HEK293 (cell line): Measurements from ENCODE around the gene ZNF525.
"Not testable (repeated sequence)": the region's sequence is repeated elsewhere in the genome, so short reads cannot be mapped to it uniquely, and the experiment has no call there.

Experiments used
- CTCF ChIA-PET: fragments of 350-600 bp; formaldehyde crosslinking; extraction: SDS; loops from one replicate; lab custom pipeline; 2021; ENCODE audit warnings: antibody characterized with exemption; lab: Yijun Ruan, JAX
- POLR2A ChIA-PET: fragments of 300-600 bp; formaldehyde crosslinking; extraction: SDS; loops from one replicate; lab custom pipeline; 2020; ENCODE audit warnings: antibody characterized with exemption, inconsistent platforms; lab: Yijun Ruan, JAX
- H3K27ac ChIP-seq: fragments of 200-500 bp; sonication (Bioruptor generic); 2 replicates; pipeline ENCODE4 v1.5.1; 2014; ENCODE audit warnings: low read depth, low read length, control low read depth, inconsistent platforms; ENCODE audit errors: extremely low read depth
- H3K36me3 ChIP-seq, 2 experiments: fragments of 200-500 bp in 1 of 2; sonication (Bioruptor generic) in 1 of 2; 1 replicate in 1 of 2; 2 replicates in 1 of 2; pipeline ENCODE4 v1.5.1; 2014 to 2017; ENCODE audit warnings: inconsistent platforms in 2 of 2, low read length in 2 of 2; ENCODE audit not compliant: control insufficient read depth in 2 of 2, insufficient read depth in 1 of 2
- H3K4me1 ChIP-seq: fragments of 200-500 bp; sonication (Bioruptor generic); 2 replicates; pipeline ENCODE4 v1.5.1; 2014; ENCODE audit warnings: mild to moderate bottlenecking, low read length, inconsistent platforms; ENCODE audit not compliant: control insufficient read depth, insufficient read depth
- H3K4me3 ChIP-seq: 2 replicates; pipeline ENCODE4 v1.5.1; 2011; ENCODE audit warnings: low read depth, mild to moderate bottlenecking, control low read depth, low read length, moderate library complexity
- H3K9me3 ChIP-seq: fragments of 200-500 bp; sonication (Bioruptor generic); 2 replicates; pipeline ENCODE4 v1.5.1; 2014; ENCODE audit warnings: low read depth, low read length, inconsistent platforms; ENCODE audit not compliant: control insufficient read depth, insufficient read depth
- ELK4 ChIP-seq: IDR thresholded peaks from 2 replicates; pipeline ENCODE4 v1.6.1; 2011; ENCODE audit warnings: mild to moderate bottlenecking, low read depth, low read length, borderline replicate concordance
- GLIS1 ChIP-seq: fragments of 450-650 bp; formaldehyde crosslinking; IDR thresholded peaks from 2 replicates; pipeline ENCODE4 v1.5.1; 2016; ENCODE audit warnings: missing biosample characterization, missing genetic modification characterization
- KLF9 ChIP-seq: fragments of 450-650 bp; formaldehyde crosslinking; IDR thresholded peaks from 2 replicates; pipeline ENCODE4 v1.5.1; 2016; ENCODE audit warnings: missing biosample characterization, missing genetic modification characterization, low read depth
- MZF1 ChIP-seq: fragments of 450-650 bp; formaldehyde crosslinking; IDR thresholded peaks from 2 replicates; pipeline ENCODE4 v1.5.1; 2017; ENCODE audit warnings: missing biosample characterization, missing genetic modification characterization, borderline replicate concordance
- OVOL3 ChIP-seq: fragments of 450-650 bp; formaldehyde crosslinking; IDR thresholded peaks from 2 replicates; pipeline ENCODE4 v1.5.1; 2016; ENCODE audit warnings: missing biosample characterization, missing genetic modification characterization
- PRDM10 ChIP-seq: fragments of 450-650 bp; formaldehyde crosslinking; IDR thresholded peaks from 2 replicates; pipeline ENCODE4 v1.5.1; 2016; ENCODE audit warnings: missing biosample characterization, missing genetic modification characterization
- SP2 ChIP-seq: fragments of 450-650 bp; formaldehyde crosslinking; IDR thresholded peaks from 2 replicates; pipeline ENCODE4 v1.5.1; 2016; ENCODE audit warnings: missing biosample characterization, missing genetic modification characterization
- SP3 ChIP-seq: fragments of 450-650 bp; formaldehyde crosslinking; IDR thresholded peaks from 2 replicates; pipeline ENCODE4 v1.5.1; 2016; ENCODE audit warnings: missing biosample characterization, missing genetic modification characterization
- TCF7L2 ChIP-seq: IDR thresholded peaks from 2 replicates; pipeline ENCODE4 v1.6.1; 2011; ENCODE audit warnings: low read depth, mild to moderate bottlenecking, inconsistent platforms, low read length, moderate library complexity, borderline replicate concordance
- ZBTB11 ChIP-seq: fragments of 450-650 bp; formaldehyde crosslinking; conservative IDR thresholded peaks from 2 replicates; pipeline ENCODE4 v1.5.1; 2016; ENCODE audit warnings: low read depth, missing biosample characterization, missing genetic modification characterization
- ZBTB26 ChIP-seq: fragments of 450-650 bp; formaldehyde crosslinking; optimal IDR thresholded peaks from 2 replicates; pipeline ENCODE3; 2016; ENCODE audit warnings: missing biosample characterization, mild to moderate bottlenecking, missing genetic modification characterization
- ZBTB48 ChIP-seq: fragments of 450-650 bp; formaldehyde crosslinking; IDR thresholded peaks from 2 replicates; pipeline ENCODE4 v1.5.1; 2016; ENCODE audit warnings: missing biosample characterization, missing genetic modification characterization
- ZFP69B ChIP-seq: fragments of 450-650 bp; formaldehyde crosslinking; IDR thresholded peaks from 2 replicates; pipeline ENCODE4 v1.5.1; 2016; ENCODE audit warnings: missing biosample characterization, missing genetic modification characterization
- ZNF362 ChIP-seq: fragments of 450-650 bp; formaldehyde crosslinking; IDR thresholded peaks from 2 replicates; pipeline ENCODE4 v1.5.1; 2016; ENCODE audit warnings: missing biosample characterization, missing genetic modification characterization
- ZNF366 ChIP-seq: fragments of 450-650 bp; formaldehyde crosslinking; conservative IDR thresholded peaks from 2 replicates; pipeline ENCODE4 v1.5.1; 2016; ENCODE audit warnings: missing biosample characterization, missing genetic modification characterization
- ZNF394 ChIP-seq: fragments of 450-650 bp; formaldehyde crosslinking; IDR thresholded peaks from 2 replicates; pipeline ENCODE4 v1.5.1; 2016; ENCODE audit warnings: missing biosample characterization, missing genetic modification characterization, mild to moderate bottlenecking, moderate library complexity, borderline replicate concordance
- ZNF624 ChIP-seq: fragments of 450-650 bp; formaldehyde crosslinking; IDR thresholded peaks from 2 replicates; pipeline ENCODE4 v1.5.1; 2017; ENCODE audit warnings: missing biosample characterization, missing genetic modification characterization
- ZNF654 ChIP-seq: fragments of 450-650 bp; formaldehyde crosslinking; IDR thresholded peaks from 2 replicates; pipeline ENCODE4 v1.5.1; 2016; ENCODE audit warnings: low read depth, missing biosample characterization, missing genetic modification characterization
- ZNF658 ChIP-seq: fragments of 450-650 bp; formaldehyde crosslinking; IDR thresholded peaks from 2 replicates; pipeline ENCODE4; 2016; ENCODE audit warnings: missing biosample characterization, missing genetic modification characterization
- ZNF76 ChIP-seq: fragments of 450-650 bp; formaldehyde crosslinking; IDR thresholded peaks from 2 replicates; pipeline ENCODE4; 2016; ENCODE audit warnings: low read depth, missing biosample characterization, missing genetic modification characterization, borderline replicate concordance
- ZSCAN18 ChIP-seq: fragments of 450-650 bp; formaldehyde crosslinking; IDR thresholded peaks from 2 replicates; pipeline ENCODE4 v1.5.1; 2016; ENCODE audit warnings: missing biosample characterization, missing genetic modification characterization

Gene ZNF525

GRCh38 chr19:53333463-53334449 is 31.7 kb upstream of the ZNF525 start, which contains the start of gene ZNF845 (continued):
- TF ChIP-seq KLF9 = peak; percentile 64; the same call in 1 of the 2 replicates
- 0 out of 2 replicates have a peak, but pooled peaks have one; percentile 39 for TF ChIP-seq ZBTB48
- TF ChIP-seq ZNF624 = no peak
- TF ChIP-seq ZBTB11 (tag by site-specific recombination) = peak; percentile 28; the same call in 1 of the 2 replicates
- TF ChIP-seq OVOL3 = no peak
- TF ChIP-seq ZNF394 (tag by site-specific recombination) = no peak
- TF ChIP-seq ZNF366 (tag by site-specific recombination) = no peak
- peak; percentile 87 for TF ChIP-seq SP2 (tag by site-specific recombination)
- peak; percentile 60; the same call in 1 of the 2 replicates for TF ChIP-seq ZNF76 (tag by site-specific recombination)
- peak; percentile 71; the same call in 1 of the 2 replicates for TF ChIP-seq ZFP69B (tag by site-specific recombination)
- TF ChIP-seq ZNF362 (tag by site-specific recombination) = no peak
- no peak for TF ChIP-seq ELK4
- TF ChIP-seq ZBTB26 = peak; percentile 27
- no peak for TF ChIP-seq TCF7L2
- no peak for TF ChIP-seq ZSCAN18 (tag by site-specific recombination)
- TF ChIP-seq ZNF654 (tag by site-specific recombination) = no peak
- peak; percentile 85 for TF ChIP-seq SP3 (tag by site-specific recombination)
- TF ChIP-seq MZF1 = no peak
- no peak for TF ChIP-seq PRDM10 (tag by site-specific recombination)
- TF ChIP-seq GLIS1 (tag by site-specific recombination) = no peak
- no peak for TF ChIP-seq ZNF658 (tag by site-specific recombination)

GRCh38 chr19:53344403-53344802 is 21.1 kb upstream of the ZNF525 start:
- H3K9me3 ChIP-seq, H3K27ac ChIP-seq, POLR2A ChIA-PET, H3K4me3 ChIP-seq, H3K4me1 ChIP-seq: not testable (repeated sequence)
- CTCF ChIA-PET = interaction anchor here (0.7 kb wide), 1 partner anchor 60 kb away, joined by 4 read pairs; no protein-coding TSS in a partner anchor
- peaks cover 49 to 86% of the 10 kb centered on the region in 2 experiments; a peak in 2 of 3 replicates for H3K36me3 ChIP-seq
